HG03039 (cell line): ENCODE measurements around the gene N4BP3.
"Not testable (repeated sequence)": the region's sequence is repeated elsewhere in the genome, so short reads cannot be mapped to it uniquely, and the experiment has no call there.

Source experiments
- ATAC-seq: cut with Tn5 transposase; IDR thresholded peaks from one replicate; pipeline ENCODE4 v1.9.1; 2021; ENCODE audit warnings: mild to moderate bottlenecking, moderate library complexity; ENCODE audit not compliant: unreplicated experiment

Gene N4BP3

GRCh38 chr5:178121391-178122276, 8.3 kb downstream of the N4BP3 start:
- ATAC-seq = no peak

DNA sequence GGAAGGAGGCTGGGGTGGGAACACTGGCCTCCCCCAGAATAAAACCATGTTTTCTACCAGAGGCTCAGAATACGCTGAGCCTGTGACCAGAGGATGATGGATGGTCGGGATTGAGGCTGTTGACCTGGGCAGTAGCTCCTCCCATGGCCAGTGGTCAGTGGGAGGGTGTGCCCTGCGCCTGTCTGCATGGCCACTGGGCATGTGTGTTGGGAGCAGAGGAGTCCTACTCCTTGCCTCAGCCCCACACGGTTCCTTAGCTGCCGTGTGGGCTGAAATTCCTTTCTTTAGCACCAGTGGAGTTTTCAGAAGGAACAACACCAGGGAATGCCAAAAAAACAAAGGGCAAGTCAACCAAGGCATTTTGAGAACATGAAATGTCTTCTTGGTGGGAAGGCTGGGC, 9.0 kb downstream of the N4BP3 start:
- ATAC-seq = no peak

DNA sequence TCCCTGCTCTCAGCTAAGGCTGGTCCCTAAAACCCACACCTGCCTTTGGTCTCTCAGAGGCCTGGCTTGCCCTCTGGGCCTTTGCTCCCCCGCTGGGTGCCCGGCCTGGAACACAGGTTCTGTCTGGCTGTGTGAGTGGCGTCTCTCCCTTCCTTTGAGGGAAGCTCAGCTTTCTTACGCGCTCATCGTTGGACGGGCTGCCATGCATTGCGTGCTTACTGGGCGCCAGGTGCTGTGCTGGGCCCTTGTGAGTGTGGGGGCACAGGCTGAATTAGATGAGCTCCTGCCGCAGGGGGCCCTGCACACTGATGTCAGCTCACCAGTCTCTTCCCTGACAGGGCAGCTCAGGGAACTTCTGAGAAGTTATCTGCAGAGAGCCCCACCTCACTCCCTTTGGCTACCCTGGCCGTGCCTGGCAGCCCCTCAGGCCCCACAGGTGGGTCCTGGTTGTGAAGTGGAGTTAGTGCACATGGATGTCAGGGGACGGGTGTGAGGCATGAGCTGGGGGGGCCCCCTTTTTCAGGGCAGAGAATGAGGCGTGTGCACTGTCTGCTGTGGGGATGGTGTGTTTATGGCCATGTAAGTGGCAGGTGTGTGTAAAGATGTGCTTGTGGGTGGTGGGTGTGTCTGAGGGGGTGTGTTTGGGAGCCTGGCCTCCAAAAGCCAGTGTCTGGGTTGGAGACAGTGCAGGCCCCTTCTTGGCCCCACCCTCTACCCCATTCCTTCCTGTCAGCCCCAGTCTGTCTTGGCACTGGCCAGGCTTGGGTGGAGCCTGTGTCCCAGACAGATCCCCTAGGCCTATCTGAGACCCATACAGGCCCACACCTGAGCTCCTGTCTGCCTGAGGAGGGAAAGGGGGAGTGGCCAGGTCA, 10.0 kb downstream of the N4BP3 start:
- ATAC-seq = no peak

- ATAC-seq = no peak
Observed at GRCh38 chr5:178123966-178124925, 10.9 kb downstream of the N4BP3 start.

DNA sequence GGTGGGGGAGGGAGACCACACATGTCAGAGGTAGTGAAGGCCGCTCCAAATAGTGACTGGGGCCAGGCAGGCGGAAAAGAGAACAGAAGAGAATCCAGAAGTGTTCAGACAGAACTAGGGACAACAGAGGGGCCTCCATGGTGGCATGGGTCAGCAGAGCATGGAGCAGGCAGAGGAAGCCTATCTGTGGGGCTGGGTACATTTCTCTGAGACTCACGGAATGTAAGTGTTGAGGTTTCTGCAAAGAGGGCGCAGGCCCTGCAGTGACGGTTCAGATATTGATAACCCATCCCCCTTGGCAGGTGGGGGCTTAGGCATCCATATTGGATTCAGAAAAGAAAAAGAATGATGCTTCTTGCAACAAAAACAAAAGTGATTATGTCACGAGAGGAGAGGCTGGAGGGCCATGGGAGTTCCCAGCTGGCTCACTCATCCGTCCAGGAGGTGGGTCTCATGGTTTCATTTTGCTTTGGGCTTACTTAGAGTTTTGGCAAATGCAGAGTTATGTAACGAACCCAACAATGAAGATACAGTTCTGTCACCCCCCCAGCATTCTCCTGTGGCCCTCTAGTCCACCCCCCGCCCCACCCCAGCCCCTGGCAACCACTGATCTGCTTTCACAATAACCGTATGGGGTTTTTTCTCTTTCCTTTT, 12.0 kb downstream of the N4BP3 start:
- no peak for ATAC-seq

GRCh38 chr5:178126556-178126955, 13.2 kb downstream of the N4BP3 start:
- ATAC-seq = no peak

DNA sequence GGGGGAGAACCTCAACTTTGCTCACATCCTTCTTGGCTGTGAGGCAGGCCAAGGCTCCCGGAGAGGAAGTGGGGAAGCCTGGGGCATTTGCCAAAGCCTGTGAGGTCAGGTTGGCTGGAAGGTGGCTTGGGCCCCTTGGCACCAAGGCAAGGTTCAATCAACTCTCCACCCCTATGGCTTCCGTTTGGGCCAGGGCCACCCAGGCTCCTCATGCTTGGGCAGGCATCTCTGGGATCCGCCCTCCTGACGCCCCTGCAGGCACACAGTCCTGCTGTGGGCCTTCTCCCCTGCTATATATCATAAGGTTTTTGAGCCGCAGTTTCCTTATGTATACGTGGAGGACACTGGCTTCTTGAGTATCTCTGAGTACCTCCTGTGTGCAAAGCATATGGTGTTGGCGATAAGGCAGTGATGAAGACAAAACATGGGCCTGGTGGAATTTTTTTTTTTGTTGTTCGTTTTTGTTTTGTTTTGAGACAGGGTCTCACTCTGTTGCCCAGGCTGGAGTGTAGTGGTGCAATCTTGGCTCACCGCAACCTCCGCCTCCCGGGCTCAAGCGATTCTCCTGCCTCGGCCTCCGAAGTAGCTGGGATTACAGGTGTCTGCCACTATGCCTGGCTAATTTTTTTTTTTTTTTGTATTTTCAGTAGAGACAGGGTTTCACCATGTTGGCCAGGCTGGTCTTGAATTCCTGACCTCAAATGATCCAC, 14.1 kb downstream of the N4BP3 start:
- not testable (repeated sequence) for ATAC-seq

DNA sequence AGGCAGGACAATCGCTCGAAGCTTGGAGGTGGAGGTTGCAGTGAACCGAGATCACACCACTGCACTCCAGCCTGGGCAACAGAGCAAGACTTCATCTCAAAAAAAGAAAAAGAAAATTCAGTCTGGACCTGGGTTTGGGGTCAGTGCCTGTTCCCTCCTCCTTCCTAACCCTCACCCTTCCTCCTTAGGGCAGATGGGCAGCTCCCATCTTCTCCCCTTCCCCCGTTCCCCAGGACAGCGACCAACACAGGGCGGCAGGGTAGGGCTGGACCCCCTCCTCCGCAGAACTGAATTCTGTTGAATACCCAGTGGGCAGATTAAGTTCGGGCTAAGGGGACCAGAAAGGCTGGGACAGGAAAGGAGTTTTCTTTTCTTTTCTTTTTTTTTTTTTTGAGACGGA, 16.0 kb downstream of the N4BP3 start:
- ATAC-seq = no peak

GRCh38 chr5:178130234-178130575, 16.9 kb downstream of the N4BP3 start:
- ATAC-seq = not testable (repeated sequence)

- ATAC-seq = peak; percentile 81
Observed at GRCh38 chr5:178130576-178131445, 17.5 kb downstream of the N4BP3 start, which contains the start of gene RMND5B. Gene RMND5B, plus strand, starts transcription at chr5:178131014. Its CDS starts 7,106 bp downstream, at chr5:178138120.

GRCh38 chr5:178131446-178131996, 18.2 kb downstream of the N4BP3 start:
- no peak for ATAC-seq

- no peak for ATAC-seq
Observed at GRCh38 chr5:178136990-178137389, 23.7 kb downstream of the N4BP3 start.

GRCh38 chr5:178137991-178138390, 24.7 kb downstream of the N4BP3 start:
- ATAC-seq = no peak

DNA sequence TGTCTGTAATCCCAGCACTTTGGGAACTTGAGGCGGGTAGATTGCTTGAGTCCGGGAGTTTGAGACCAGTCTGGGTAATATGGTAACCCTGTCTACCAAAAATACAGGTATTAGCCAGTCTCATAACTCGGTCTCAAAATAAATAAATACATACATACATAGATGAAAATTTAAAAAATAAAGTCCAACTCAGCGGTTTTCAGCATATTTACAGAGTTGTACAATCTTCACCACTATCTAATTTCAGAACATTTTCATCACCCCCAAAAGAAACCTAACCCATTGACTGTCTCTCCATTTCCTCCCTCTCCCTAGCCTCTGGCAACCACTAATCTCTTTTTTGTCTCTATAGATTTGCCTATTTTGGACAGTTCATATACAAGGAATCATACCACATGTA, 28.2 kb downstream of the N4BP3 start:
- ATAC-seq = no peak

- no peak for ATAC-seq
Observed at GRCh38 chr5:178142642-178143041, 29.3 kb downstream of the N4BP3 start.

DNA sequence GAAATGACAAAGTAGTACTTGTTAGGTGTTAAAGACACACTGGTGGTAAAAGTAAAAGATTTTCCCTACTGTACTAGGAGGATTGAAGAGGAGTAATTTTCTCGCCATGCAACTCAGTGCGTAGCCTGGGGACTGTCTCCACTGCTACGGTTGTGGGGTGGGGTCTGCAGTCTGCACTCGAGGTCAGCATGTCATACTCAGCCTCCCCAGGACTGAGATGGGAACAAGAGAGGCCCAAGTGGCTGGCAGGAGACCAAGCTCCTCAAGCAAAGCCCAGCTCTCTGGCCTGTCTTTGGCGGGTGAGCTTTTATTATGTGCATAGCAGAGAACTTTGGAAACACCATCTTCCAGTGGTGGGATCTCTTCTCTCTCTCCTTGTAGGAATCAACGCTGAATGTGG, 29.9 kb downstream of the N4BP3 start:
- no peak for ATAC-seq

- no peak for ATAC-seq
Observed at GRCh38 chr5:178143901-178144300, 30.6 kb downstream of the N4BP3 start.
